HG03521 (cell line): ENCODE results near the gene PRADC1.
"Not testable (repeated sequence)": the region's sequence is repeated elsewhere in the genome, so short reads cannot be mapped to it uniquely, and the experiment has no call there.

ENCODE experiments used
- ATAC-seq: cut with Tn5 transposase; IDR thresholded peaks from one replicate; pipeline ENCODE4 v1.9.1; 2021; ENCODE audit warnings: mild to moderate bottlenecking, moderate library complexity; ENCODE audit not compliant: unreplicated experiment

Gene PRADC1

DNA sequence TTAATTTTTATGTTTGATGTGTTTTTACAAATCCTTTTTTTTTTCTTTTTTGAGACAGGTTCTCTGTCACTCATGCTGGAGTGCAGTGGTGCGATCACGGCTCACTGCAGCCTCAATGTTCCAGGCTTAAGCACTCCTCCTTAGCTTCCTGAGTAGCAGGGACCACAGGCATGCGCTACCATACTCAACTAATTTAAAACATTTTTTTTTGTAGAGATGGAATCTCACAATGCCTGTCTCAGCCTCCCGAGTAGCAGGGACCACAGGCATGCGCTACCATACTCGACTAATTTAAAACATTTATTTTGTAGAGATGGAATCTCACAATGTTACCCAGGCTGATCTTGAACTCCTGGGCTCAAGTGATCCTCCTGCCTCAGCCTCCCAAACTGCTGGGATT is 27.4 kb downstream of the PRADC1 start:
- no peak for ATAC-seq

DNA sequence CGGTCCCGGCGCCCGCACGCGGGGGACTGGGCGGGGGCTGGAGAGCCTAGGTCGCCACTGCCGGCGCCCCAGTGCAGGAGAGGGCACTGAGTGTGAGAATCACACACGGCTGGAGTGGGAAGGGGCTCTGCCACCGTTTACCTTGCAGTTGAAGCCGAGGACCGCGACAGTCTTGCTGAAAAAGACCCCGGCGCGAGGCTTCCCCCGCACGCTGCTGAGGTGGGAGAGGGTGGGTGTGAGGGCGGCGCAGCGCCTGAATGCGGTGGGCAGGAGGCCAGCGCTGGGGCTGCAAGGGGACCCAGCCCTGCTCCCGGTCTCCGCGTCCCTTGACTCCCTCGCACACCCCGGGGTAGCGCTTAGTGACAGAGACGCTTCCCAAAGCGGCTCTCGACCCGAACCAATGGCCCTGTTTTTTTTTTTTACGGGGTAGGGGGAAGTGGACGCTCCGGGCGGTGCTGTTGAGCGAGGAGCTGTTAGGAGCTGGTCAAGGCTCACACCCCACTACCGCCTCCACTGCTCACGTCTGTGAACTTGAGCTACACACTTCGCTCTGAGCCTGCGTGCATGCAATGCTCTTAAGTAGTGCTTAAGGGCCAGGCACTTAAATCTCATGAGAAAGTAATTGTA is 29.9 kb downstream of the PRADC1 start:
- ATAC-seq, result no peak

DNA sequence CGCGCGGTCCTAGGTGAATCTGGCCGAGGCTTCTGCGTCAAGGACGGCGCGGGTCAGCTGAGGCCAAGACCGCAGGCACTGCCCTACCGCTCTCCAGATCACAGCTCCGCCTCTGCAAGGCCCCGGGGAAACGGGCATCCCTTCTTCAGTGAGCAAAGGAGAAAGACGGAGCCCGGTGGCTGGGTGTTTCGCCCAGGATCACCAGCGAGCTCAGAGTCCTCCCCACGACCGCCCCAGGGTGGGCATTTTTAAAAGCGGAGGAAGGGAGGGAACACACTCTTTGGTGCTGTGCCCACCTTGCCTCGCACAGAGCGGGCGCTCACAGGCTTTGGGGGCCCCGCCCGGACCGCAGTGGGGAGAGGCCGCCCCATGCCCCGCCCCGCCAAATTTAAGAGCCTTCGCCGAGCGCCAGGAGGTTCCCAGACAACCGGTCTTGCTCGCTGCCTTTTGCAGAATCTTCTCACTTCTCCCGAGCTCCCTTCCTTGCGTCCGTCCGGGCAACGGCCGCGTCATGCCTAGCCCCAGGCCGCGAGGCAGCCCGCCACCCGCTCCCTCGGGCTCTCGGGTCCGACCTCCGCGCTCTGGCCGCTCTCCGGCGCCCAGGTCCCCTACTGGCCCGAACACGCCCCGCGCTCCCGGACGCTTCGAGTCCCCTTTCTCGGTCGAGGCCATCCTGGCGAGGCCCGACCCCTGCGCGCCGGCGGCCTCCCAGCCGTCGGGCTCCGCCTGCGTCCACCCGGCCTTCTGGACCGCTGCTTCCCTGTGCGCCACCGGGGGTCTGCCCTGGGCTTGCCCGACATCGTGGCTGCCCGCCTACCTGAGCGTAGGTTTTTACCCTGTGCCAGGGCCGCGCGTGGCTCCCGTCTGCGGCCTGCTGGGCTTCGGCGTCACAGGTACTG is 30.6 kb downstream of the PRADC1 start, which contains the start of gene NOTO:
Gene NOTO (plus strand): TSS at position 419 of the 899 bp plus-strand sequence. CDS start 93 bp downstream, at position 512.
- no peak for ATAC-seq

DNA sequence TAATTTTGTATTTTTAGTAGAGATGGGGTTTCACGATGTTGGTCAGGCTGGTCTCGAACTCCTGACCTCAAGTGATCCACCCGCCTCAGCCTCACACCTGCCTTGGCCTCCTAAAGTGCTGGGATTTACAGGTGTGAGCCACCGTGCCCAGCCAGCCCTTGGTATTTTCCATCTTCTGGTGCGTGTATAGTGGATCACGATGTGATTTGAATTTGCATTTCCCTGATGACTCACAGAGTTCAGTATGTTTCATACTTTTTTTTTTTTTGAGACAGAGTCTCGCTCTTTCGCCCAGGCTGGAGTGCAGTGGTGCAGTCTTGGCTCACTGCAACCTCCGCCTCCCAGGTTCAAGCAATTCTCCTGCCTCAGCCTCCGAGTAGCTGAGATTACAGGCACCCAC is 32.8 kb downstream of the PRADC1 start:
- not testable (repeated sequence) for ATAC-seq

DNA sequence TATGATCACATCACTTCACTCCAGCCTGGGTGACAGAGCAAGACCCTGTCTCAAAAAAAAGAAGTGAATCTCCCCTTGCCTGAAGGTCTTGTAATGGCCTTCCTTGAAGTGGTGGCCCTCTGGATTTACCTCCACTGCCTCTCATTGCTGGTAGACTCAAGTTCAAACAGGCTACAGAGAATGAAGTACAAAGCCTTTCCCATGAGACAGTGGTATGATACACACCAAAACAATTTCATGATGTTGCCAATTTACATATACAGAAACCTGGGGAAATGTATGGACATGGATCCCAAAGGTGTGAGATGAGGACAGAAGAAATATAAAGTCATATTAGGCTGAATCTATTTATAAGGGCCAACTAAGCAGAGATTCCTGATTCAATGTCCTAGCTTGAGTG is 35.5 kb downstream of the PRADC1 start:
- no peak for ATAC-seq

DNA sequence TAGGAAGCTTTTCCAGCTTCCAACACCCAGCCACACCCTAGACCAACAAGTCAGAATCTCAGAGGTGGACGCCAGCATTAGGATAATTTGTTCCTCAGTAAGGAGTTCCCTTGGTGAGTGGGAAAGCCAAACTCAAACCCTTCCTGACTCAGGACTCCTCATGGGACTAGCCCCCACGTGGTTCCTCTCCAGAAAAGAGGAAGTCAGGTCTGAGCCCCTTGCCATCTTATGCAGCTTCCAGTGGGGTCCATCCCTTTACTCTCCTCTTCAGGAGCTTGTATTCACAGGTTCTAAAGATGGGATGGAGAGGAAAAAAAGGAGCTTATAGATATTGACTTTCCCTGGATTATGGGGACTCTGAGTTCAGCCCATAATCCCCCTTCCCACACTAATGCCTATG is 45.5 kb downstream of the PRADC1 start:
- ATAC-seq, result no peak

DNA sequence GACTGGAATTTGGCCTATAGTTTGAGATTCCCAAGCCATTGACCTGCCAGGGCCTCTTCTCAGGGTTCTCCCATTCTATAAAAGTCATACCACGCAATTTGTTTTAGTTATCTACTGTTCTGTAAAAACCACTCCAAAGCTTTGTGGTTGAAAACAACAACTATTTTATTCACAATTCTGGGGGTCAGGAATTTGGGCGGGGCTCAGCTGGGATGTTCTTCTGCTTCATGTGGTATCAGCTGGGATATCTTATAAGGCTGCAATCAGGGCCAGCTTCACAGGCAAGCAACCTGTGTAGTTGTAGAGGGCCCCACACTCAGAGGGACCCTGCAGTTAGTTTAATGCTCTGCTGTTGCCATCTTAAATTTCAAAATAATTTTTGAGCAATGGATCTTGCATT is 47.1 kb downstream of the PRADC1 start:
- ATAC-seq, result no peak
